B cell (primary cell): ENCODE data around the gene MYO10. TPM values are rescaled to one million over a fixed set of nuclear protein-coding genes. Genes with fewer than 3 reads are reported as not detected.

ENCODE experiments used
- ATAC-seq: fragments of 200-7000 bp; cut with Tn5 transposase; one replicate; pipeline ENCODE4 v1.10.0; 2021; ENCODE audit warnings: low read depth, mild to moderate bottlenecking, moderate number of reproducible peaks, moderate library complexity
- CTCF ChIA-PET: fragments of 350-600 bp; sonication (Branson Sonifier 250); formaldehyde crosslinking; loops from one replicate; lab custom pipeline; 2021; ENCODE audit warnings: antibody characterized with exemption, inconsistent platforms; lab: Charles Lee
- POLR2A ChIA-PET: fragments of 350-600 bp; sonication (Branson Sonifier 250); formaldehyde crosslinking; loops from one replicate; lab custom pipeline; 2021; ENCODE audit warnings: antibody characterized with exemption; lab: Charles Lee
- DNase-seq: peaks from one replicate; pipeline ENCODE4 v3.0.0; 2013
- H2AFZ ChIP-seq: 2 replicates; pipeline ENCODE4 v1.6.1; 2012; ENCODE audit warnings: mild to moderate bottlenecking, low read depth, low read length; ENCODE audit not compliant: insufficient read depth, poor library complexity, severe bottlenecking
- H3K27ac ChIP-seq, 2 donors: 1 replicate in 1 of 2; 2 replicates in 1 of 2; pipeline ENCODE4 v1.5.1; 2012 to 2013; ENCODE audit warnings: low read length in 2 of 2, mild to moderate bottlenecking in 2 of 2, moderate library complexity in 1 of 2
- H3K27me3 ChIP-seq, 4 experiments: fragments of 200-600 bp in 1 of 4; sonication (generic) in 1 of 4; replicated peaks in 1 of 4; 1 replicate in 2 of 4; 2 replicates in 2 of 4; pipeline versions ENCODE4 v1.6.1 to v1.7.0; 2013 to 2016; ENCODE audit warnings: low read length in 3 of 4, mild to moderate bottlenecking in 2 of 4, mixed read lengths in 1 of 4, moderate library complexity in 1 of 4; ENCODE audit not compliant: insufficient read depth in 4 of 4, control insufficient read depth in 3 of 4; ENCODE audit errors: control extremely low read depth in 1 of 4
- H3K36me3 ChIP-seq, 2 experiments: replicated peaks in 1 of 2; 1 replicate in 1 of 2; 2 replicates in 1 of 2; pipeline versions ENCODE4 v1.6.1 to v1.7.1; 2013; ENCODE audit warnings: low read length in 1 of 2; ENCODE audit not compliant: insufficient read depth in 2 of 2, control insufficient read depth in 1 of 2; ENCODE audit errors: control extremely low read depth in 1 of 2, extremely low read depth in 1 of 2
- H3K4me1 ChIP-seq, 2 donors: fragments of 200-600 bp in 1 of 2; sonication (generic) in 1 of 2; 1 replicate in 1 of 2; 2 replicates in 1 of 2; pipeline versions ENCODE4 v1.5.1 to v1.6.1; 2013 to 2017; ENCODE audit warnings: low read length in 2 of 2; ENCODE audit not compliant: control insufficient read depth in 2 of 2, insufficient read depth in 2 of 2
- H3K4me2 ChIP-seq: replicated peaks from 2 replicates; pipeline ENCODE3; 2012; ENCODE audit warnings: mild to moderate bottlenecking, low read depth, low read length; ENCODE audit not compliant: poor library complexity, severe bottlenecking
- H3K4me3 ChIP-seq, 5 experiments: fragments of 200-600 bp in 1 of 5; sonication (generic) in 1 of 5; 1 replicate in 3 of 5; 2 replicates in 2 of 5; pipeline versions ENCODE4 v1.5.1 to v1.7.0; 2011 to 2016; ENCODE audit warnings: low read length in 4 of 5, mild to moderate bottlenecking in 4 of 5, low read depth in 2 of 5, control low read depth in 1 of 5, moderate library complexity in 1 of 5; ENCODE audit not compliant: insufficient read depth in 1 of 5; ENCODE audit errors: control extremely low read depth in 1 of 5, extremely low read depth in 1 of 5
- H3K79me2 ChIP-seq: fragments of 200-600 bp; sonication (generic); one replicate; pipeline ENCODE4 v1.6.0; 2016; ENCODE audit warnings: low read length; ENCODE audit not compliant: control insufficient read depth, insufficient read depth
- H3K9ac ChIP-seq: fragments of 200-600 bp; sonication (generic); 2 replicates; pipeline ENCODE4 v1.6.1; 2017; ENCODE audit warnings: mild to moderate bottlenecking, low read length, moderate library complexity
- H3K9me3 ChIP-seq, 3 donors: one replicate each; pipeline versions ENCODE4 v1.6.1 to v1.7.1; 2013; ENCODE audit warnings: low read length in 2 of 3; ENCODE audit not compliant: control insufficient read depth in 2 of 3, insufficient read depth in 1 of 3; ENCODE audit errors: control extremely low read depth in 1 of 3
- H4K20me1 ChIP-seq: 2 replicates; pipeline ENCODE4 v1.6.0; 2012; ENCODE audit warnings: mild to moderate bottlenecking, low read length; ENCODE audit not compliant: insufficient read depth, control insufficient read depth, poor library complexity, severe bottlenecking
- H3K27ac Mint-ChIP-seq: one replicate; pipeline ENCODE4 v1.8.0; 2021; ENCODE audit warnings: mixed read lengths
- H3K27me3 Mint-ChIP-seq: one replicate; pipeline ENCODE4 v1.8.0; 2021; ENCODE audit warnings: mixed read lengths
- H3K4me1 Mint-ChIP-seq: one replicate; pipeline ENCODE4 v1.8.0; 2021; ENCODE audit warnings: mixed read lengths
- H3K4me3 Mint-ChIP-seq: one replicate; pipeline ENCODE4 v1.8.0; 2021; ENCODE audit warnings: mixed read lengths
- H3K9me3 Mint-ChIP-seq: one replicate; pipeline ENCODE4 v1.8.0; 2022; ENCODE audit warnings: mixed read lengths; ENCODE audit not compliant: insufficient read depth
- EZH2 ChIP-seq: IDR thresholded peaks from 2 replicates; pipeline ENCODE4 v1.6.1; 2012; ENCODE audit warnings: borderline replicate concordance, low read depth, mild to moderate bottlenecking, moderate library complexity, low read length; ENCODE audit not compliant: insufficient read depth, poor library complexity, severe bottlenecking
- WGBS: methylation state at CpG from one replicate; pipeline ENCODE4 v1.1.5; 2013; ENCODE audit warnings: missing lambda C conversion rate; ENCODE audit not compliant: insufficient coverage; 5-methylcytosine and 5-hydroxymethylcytosine counted together
- intact Hi-C: fragments of 100-400 bp; cut with micrococcal nuclease; formaldehyde crosslinking; loops from one replicate; pipeline ENCODE4 v1.10.0; 2022
- polyA plus RNA-seq: library from polyadenylated mRNA; depleted of rRNA; stranded (reverse); fragments of >200 nt; gene quantifications from 2 replicates; pipeline ENCODE4 v1.2.3, GENCODE V29; 2012
- total RNA-seq, 2 donors: library from RNA; stranded (reverse); fragments of 120-200 nt in 1 of 2; gene quantifications; 1 replicate in 1 of 2; 2 replicates in 1 of 2; pipeline versions ENCODE4 v1.2.3 to v1.2.4, GENCODE V29; 2013 to 2022
- TF ChIP-seq, protein P1 (sequence below): fragments of 200-600 bp; IDR thresholded peaks from one replicate; pipeline ENCODE4 v1.8.0; 2022; ENCODE audit warnings: antibody characterized with exemption, mild to moderate bottlenecking

Gene MYO10
- total and polyA plus RNA-seq, 2 donors (not counting 1 experiment from before 2014, with no cell fraction given) = 0.10 TPM; not detected in 1

GRCh38 chr5:16712178-16712577 is 223.9 kb downstream of the MYO10 start:
- CTCF ChIA-PET = no interaction called here
- no CpG with 5 or more reads among the region's 1 CpG for WGBS

DNA sequence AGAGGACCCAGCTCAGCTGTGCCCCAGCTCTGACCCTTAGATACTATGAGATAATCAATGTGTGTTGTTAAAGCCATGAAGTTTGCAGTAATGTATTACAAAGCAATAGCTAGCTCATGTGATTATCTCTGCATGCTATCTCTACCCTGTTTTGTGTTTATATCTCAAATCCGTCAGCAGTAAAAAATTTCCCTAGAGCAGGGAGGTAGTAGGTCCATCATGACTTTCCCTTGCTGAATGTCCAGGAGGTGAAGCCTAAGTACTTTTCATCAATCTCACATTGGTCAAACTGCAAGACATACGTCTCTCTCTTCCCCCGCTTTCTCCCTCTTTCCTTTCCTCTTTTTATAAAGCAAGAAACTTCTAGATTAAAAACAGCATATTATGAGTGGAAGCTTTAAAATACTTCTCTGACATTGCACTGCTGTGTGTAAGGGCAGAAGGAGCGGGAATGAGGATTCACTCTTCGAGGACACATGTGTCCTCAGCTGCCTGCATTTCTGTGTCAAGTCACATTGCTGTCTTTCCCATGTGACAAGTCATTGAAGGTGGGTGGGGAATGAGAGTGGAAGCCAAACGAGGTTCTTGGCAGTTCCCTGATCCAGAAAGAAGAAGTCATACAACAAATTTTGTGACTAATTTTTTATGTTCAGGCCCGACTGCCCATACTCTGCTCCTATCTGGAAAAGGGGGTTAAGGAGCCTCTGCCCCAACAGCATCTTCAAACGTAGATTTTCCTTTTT is 226.2 kb downstream of the MYO10 start:
- Histone ChIP-seq H3K79me2 (no peaks in the 10 kb centered on the region), H2AFZ (no peak overlapping the region), H3K4me3 (no peak overlapping the region), H3K4me1 (no peaks in the 10 kb centered on the region), H4K20me1 (no peaks in the 10 kb centered on the region), H3K9me3 (no peaks in the 10 kb centered on the region), H3K36me3 (no peaks in the 10 kb centered on the region), H3K27ac (no peak overlapping the region), H3K9ac (no peak overlapping the region), H3K4me2 (no peak overlapping the region), H3K27me3 (no peaks in the 10 kb centered on the region)
- peaks cover 3% of the 10 kb centered on the region for H3K27me3 Mint-ChIP-seq
- H3K4me1 Mint-ChIP-seq = no peaks in the 10 kb centered on the region
- H3K4me3 Mint-ChIP-seq = no peak overlapping the region
- no peaks in the 10 kb centered on the region for H3K9me3 Mint-ChIP-seq
- H3K27ac Mint-ChIP-seq = no peak overlapping the region
- no peak for DNase-seq
- ChIA-PET POLR2A (no interaction called here), CTCF (no interaction called here)
- no peak for ATAC-seq
- intact Hi-C loops = no loop called here
- WGBS = 100% methylated on average over 3 of the region's 8 CpGs
- TF ChIP-seq EZH2 = no peak
- TF ChIP-seq, protein P1, sequence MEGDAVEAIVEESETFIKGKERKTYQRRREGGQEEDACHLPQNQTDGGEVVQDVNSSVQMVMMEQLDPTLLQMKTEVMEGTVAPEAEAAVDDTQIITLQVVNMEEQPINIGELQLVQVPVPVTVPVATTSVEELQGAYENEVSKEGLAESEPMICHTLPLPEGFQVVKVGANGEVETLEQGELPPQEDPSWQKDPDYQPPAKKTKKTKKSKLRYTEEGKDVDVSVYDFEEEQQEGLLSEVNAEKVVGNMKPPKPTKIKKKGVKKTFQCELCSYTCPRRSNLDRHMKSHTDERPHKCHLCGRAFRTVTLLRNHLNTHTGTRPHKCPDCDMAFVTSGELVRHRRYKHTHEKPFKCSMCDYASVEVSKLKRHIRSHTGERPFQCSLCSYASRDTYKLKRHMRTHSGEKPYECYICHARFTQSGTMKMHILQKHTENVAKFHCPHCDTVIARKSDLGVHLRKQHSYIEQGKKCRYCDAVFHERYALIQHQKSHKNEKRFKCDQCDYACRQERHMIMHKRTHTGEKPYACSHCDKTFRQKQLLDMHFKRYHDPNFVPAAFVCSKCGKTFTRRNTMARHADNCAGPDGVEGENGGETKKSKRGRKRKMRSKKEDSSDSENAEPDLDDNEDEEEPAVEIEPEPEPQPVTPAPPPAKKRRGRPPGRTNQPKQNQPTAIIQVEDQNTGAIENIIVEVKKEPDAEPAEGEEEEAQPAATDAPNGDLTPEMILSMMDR = no peak

More at GRCh38 chr5:16712178-16712577, 223.9 kb downstream of the MYO10 start:
- H3K9ac ChIP-seq = no peak overlapping the region
- H3K4me3 ChIP-seq = no peak overlapping the region
- no peaks in the 10 kb centered on the region for H3K9me3 Mint-ChIP-seq
- H3K27ac ChIP-seq = no peak overlapping the region
- no peaks in the 10 kb centered on the region for H3K4me1 Mint-ChIP-seq
- ATAC-seq (no peak), DNase-seq (no peak)
- TF ChIP-seq EZH2 = no peak
- TF ChIP-seq, protein P1 = no peak
- intact Hi-C loops = no loop called here
- H3K79me2 ChIP-seq = no peaks in the 10 kb centered on the region
- POLR2A ChIA-PET = no interaction called here
- no peaks in the 10 kb centered on the region for H3K27me3 ChIP-seq
- no peak overlapping the region for H3K27ac Mint-ChIP-seq
- no peaks in the 10 kb centered on the region for H4K20me1 ChIP-seq
- H3K27me3 Mint-ChIP-seq = peaks cover 3% of the 10 kb centered on the region
- H3K36me3 ChIP-seq = no peaks in the 10 kb centered on the region
- no peaks in the 10 kb centered on the region for H3K9me3 ChIP-seq
- H3K4me2 ChIP-seq = no peak overlapping the region
- no peak overlapping the region for H2AFZ ChIP-seq
- no peak overlapping the region for H3K4me3 Mint-ChIP-seq
- no peaks in the 10 kb centered on the region for H3K4me1 ChIP-seq
